Activated T-helper 17 cell treated with anti-CD3 and anti-CD28 coated beads, Interleukin-2, amount 50 U/mL, for 72 hours (primary cell): Measurements from ENCODE around the gene GLOD4. TPM values are rescaled to one million over a fixed set of nuclear protein-coding genes. Genes with fewer than 3 reads are reported as not detected.
A peak's percentile ranks its signal among the peaks of the same experiment; 100 is the strongest.
"Not testable (repeated sequence)": the region's sequence is repeated elsewhere in the genome, so short reads cannot be mapped to it uniquely, and the experiment has no call there.

Experiments
- ATAC-seq: fragments of 150-1000 bp; cut with Tn5 transposase; replicated peaks from 2 replicates; pipeline ENCODE4 v1.10.0; 2021; ENCODE audit warnings: mild to moderate bottlenecking, moderate library complexity
- H3K27ac Mint-ChIP-seq: one replicate; pipeline ENCODE4 v1.8.0; 2022; ENCODE audit warnings: mixed read lengths
- H3K27me3 Mint-ChIP-seq: one replicate; pipeline ENCODE4 v1.8.0; 2022; ENCODE audit warnings: mixed read lengths
- H3K36me3 Mint-ChIP-seq: one replicate; pipeline ENCODE4 v1.8.0; 2022; ENCODE audit warnings: low read depth, mild to moderate bottlenecking, mixed read lengths
- H3K4me1 Mint-ChIP-seq: one replicate; pipeline ENCODE4 v1.8.0; 2022; ENCODE audit warnings: mixed read lengths
- H3K4me3 Mint-ChIP-seq: one replicate; pipeline ENCODE4 v1.8.0; 2022; ENCODE audit warnings: mild to moderate bottlenecking, mixed read lengths
- H3K9me3 Mint-ChIP-seq: one replicate; pipeline ENCODE4 v1.8.0; 2022; ENCODE audit warnings: mixed read lengths
- total RNA-seq, 2 donors: library from RNA; stranded (reverse); gene quantifications; one replicate each; pipeline ENCODE4 v1.2.3, GENCODE V29; 2022

The GLOD4 gene, protein sequence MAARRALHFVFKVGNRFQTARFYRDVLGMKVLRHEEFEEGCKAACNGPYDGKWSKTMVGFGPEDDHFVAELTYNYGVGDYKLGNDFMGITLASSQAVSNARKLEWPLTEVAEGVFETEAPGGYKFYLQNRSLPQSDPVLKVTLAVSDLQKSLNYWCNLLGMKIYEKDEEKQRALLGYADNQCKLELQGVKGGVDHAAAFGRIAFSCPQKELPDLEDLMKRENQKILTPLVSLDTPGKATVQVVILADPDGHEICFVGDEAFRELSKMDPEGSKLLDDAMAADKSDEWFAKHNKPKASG
- 10 to 100 TPM; 41.5 to 59.0 TPM for total RNA-seq

DNA sequence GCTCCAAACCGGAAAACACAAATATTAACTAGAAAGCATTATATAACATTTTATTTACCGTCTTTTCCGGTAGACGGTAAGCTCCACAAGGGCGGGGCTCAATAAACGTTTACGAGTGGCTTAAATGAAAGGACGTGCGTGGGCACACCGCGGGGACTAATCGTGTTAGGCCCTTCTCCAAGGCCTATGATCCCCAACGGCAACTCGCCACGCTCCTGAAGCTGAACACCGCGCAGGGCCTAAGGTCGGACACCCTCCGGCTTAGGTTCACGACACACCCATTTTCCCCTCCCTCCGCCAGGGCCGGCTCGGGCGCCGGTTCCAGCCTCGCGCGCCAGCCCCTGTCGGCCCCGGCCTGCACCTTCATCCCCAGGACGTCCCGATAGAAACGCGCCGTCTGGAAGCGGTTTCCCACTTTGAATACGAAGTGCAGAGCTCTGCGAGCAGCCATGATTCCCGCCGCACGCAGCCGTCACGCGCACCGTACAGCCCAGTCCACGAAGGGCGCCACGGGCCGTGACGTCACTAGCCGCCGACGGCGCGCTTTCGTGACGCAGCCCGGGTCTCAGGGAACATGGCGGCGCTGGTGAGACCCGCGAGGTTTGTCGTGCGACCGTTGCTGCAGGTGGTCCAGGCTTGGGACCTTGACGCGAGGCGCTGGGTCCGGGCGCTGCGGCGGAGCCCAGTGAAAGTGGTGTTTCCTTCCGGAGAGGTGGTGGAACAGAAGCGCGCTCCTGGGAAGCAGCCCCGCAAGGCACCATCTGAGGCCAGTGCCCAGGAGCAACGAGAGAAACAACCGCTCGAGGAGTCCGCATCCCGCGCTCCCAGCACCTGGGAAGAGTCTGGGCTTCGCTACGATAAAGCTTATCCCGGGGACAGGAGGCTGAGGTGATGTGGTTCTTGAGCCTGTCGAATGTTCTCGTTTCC lies at the start of gene GLOD4, which contains the start of gene MRM3:
GLOD4 (minus strand) TSS at position 476 of the 927 bp plus-strand sequence; CDS start at position 451, 25 bp downstream.
MRM3 (plus strand) TSS at position 549 of the 927 bp plus-strand sequence; CDS start at position 575, 26 bp downstream.
- Mint-ChIP-seq H3K27ac (peak within 1 kb of the TSS; percentile 97), H3K36me3 (peaks cover 69% of the 10 kb centered on the region), H3K9me3 (no peaks in the 10 kb centered on the region), H3K27me3 (no peaks in the 10 kb centered on the region), H3K4me3 (peak within 1 kb of the TSS; percentile 88), H3K4me1 (peaks cover 13% of the 10 kb centered on the region)
- ATAC-seq = peak; percentile 93

DNA sequence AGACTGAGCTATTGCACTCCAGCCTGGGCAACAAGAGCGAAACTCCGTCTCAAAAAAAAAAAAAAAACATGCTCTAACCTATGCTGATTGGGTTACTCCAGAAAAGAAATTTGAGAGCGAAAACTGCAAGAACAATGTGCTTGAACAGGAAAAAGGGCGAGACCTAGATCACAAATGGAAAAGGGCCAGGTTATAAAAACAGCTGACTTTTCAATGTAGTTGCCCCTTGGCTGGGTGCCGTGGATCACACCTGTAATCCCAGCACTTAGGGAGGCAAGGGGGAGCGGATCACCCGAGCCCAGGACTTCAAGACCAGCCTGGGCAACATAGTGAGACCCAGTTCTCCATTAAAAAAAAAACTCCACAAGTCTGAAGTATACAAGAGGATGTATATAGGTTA lies 48.9 kb upstream of the GLOD4 start:
- ATAC-seq = no peak
- Mint-ChIP-seq H3K36me3 (no peaks in the 10 kb centered on the region), H3K27ac (no peak overlapping the region), H3K27me3 (peaks cover 3% of the 10 kb centered on the region), H3K9me3 (no peaks in the 10 kb centered on the region), H3K4me1 (no peaks in the 10 kb centered on the region), H3K4me3 (no peak overlapping the region)

DNA sequence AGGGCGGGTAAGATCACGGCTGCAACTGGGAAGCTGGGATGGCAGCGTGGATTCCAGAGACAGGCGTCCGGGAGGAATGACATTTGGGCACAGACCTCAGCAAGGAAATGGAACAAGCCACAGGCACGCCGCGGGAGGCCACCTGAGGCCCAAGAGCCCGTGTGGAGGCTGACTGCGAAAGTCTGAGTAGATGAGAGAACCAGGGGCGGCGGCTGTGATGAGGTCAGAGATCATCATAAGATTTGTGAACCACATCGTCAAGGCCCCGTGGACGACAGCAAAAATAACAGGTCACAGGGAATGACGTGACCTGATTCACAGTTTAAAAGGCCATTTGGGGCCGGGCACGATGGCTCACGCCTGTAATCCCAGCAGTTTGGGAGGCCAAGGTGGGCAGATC lies 48.3 kb upstream of the GLOD4 start:
- Mint-ChIP-seq H3K4me3 (no peak overlapping the region), H3K36me3 (no peaks in the 10 kb centered on the region)

DNA sequence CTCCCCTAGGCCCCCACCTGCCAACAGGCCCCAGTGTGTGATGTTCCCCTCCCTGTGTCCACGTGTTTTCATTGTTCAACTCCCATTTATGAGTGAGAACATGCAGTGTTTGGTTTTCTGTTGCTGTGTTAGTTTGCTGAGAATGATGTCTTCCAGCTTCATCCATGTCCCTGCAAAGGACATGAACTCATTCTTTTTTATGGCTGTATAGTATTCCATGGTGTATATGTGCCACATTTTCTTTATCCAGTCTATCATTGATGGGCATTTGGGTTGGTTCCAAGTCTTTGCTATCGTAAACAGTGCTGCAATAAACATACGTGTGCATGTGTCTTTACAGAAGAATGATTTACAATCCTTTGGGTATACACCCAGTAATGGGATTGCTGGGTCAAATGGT lies 47.5 kb upstream of the GLOD4 start:
- not testable (repeated sequence) for H3K4me1 Mint-ChIP-seq, H3K36me3 Mint-ChIP-seq, H3K4me3 Mint-ChIP-seq, ATAC-seq, H3K9me3 Mint-ChIP-seq, H3K27me3 Mint-ChIP-seq, H3K27ac Mint-ChIP-seq

More for the DNA sequence above, 48.3 kb upstream of the GLOD4 start:
- no peak overlapping the region for H3K27ac Mint-ChIP-seq
- ATAC-seq = no peak
- H3K4me1 Mint-ChIP-seq = no peaks in the 10 kb centered on the region
- peaks cover 3% of the 10 kb centered on the region for H3K27me3 Mint-ChIP-seq
- H3K9me3 Mint-ChIP-seq = no peaks in the 10 kb centered on the region

DNA sequence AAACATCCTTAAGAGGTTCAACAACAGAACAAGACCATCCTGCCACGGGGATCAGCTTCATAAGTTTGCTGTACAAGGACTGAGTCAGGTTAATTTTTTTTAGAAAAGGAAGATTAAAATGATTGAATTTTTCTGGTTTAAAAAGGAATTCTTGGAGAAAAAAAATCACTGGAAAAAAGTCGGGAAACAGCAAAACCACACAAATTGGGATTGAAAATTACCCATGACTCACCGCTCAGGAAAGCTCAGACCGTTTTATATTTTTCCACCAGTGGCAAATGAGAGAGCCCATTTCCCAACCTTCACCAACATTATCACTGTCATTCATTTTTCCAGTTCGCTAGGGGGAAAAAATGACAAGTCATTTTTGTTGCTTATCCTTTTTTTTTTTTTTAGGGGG lies 46.7 kb upstream of the GLOD4 start:
- peaks cover 3% of the 10 kb centered on the region for H3K27me3 Mint-ChIP-seq
- ATAC-seq = no peak
- H3K4me3 Mint-ChIP-seq = no peak overlapping the region
- H3K27ac Mint-ChIP-seq = no peak overlapping the region
- no peaks in the 10 kb centered on the region for H3K9me3 Mint-ChIP-seq
- H3K4me1 Mint-ChIP-seq = no peaks in the 10 kb centered on the region
- H3K36me3 Mint-ChIP-seq = no peaks in the 10 kb centered on the region

DNA sequence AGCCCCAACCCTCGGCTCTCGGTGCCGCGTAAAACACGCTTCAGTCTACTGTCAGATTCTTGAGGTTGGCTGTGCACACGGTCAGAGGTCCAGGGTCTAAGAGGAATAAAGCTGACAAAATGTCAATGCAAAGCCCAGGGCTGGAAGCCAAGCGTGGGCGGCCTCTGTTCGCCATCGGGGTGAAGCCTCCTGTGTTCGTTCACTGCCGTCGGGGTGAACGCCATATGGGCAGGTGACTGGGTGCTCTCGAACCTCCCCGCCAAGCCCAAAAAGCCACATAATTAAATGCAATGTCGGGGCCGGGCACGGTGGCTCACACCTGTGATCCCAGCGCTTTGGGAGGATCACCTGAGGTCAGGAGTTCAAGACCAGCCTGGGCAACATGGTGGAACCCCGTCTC lies 44.7 kb upstream of the GLOD4 start:
- no peak overlapping the region for H3K4me3 Mint-ChIP-seq
- H3K27ac Mint-ChIP-seq = no peak overlapping the region
- H3K9me3 Mint-ChIP-seq = no peaks in the 10 kb centered on the region
- H3K36me3 Mint-ChIP-seq = no peaks in the 10 kb centered on the region
- ATAC-seq = no peak
- peaks cover 3% of the 10 kb centered on the region for H3K27me3 Mint-ChIP-seq
- H3K4me1 Mint-ChIP-seq = no peaks in the 10 kb centered on the region

DNA sequence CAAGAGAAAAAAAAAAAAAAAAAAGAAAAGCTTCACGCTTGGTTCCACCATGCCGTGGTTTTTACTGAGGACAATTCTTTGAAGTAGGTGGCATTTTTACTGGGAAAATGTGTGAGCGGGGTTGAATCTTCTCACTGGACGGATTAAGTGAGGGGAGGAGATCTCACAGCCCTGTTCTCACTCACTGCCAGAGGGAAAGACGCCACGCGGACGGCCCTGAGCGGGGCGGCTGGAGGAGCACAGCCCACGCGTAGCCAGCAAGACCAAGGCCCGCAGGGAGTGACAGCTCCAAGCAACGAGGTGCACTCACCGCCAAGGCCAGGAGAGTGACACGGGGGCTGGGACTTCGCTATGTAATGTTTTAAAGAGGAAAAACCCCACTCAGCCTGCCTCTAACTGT lies 43.1 kb upstream of the GLOD4 start:
- no peaks in the 10 kb centered on the region for H3K4me1 Mint-ChIP-seq
- H3K36me3 Mint-ChIP-seq = no peaks in the 10 kb centered on the region
- no peak for ATAC-seq
- peaks cover 3% of the 10 kb centered on the region for H3K27me3 Mint-ChIP-seq
- no peaks in the 10 kb centered on the region for H3K9me3 Mint-ChIP-seq
- H3K4me3 Mint-ChIP-seq = no peak overlapping the region
- no peak overlapping the region for H3K27ac Mint-ChIP-seq

DNA sequence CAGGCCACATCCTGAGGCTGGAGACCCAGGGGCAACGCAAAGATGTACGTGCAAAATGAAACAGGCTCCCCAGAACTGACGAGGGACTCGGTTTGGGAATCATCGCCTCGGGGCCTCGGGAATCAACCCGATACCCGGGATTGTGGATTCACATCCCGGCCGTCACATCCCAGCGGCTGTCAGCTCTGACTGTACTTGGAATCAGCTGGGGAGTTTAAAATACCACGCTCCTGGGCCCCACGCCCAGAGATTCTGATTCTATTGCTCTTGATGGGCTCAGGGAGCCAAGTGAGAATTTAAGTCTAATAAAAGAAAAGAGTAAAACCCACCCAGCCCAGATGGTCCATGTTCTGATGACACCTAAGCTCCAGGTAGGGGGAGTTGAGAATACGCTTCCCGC lies 42.3 kb upstream of the GLOD4 start:
- Mint-ChIP-seq H3K9me3 (no peaks in the 10 kb centered on the region), H3K27me3 (no peaks in the 10 kb centered on the region), H3K4me1 (no peaks in the 10 kb centered on the region), H3K4me3 (no peak overlapping the region), H3K36me3 (no peaks in the 10 kb centered on the region), H3K27ac (no peak overlapping the region)
- no peak for ATAC-seq

DNA sequence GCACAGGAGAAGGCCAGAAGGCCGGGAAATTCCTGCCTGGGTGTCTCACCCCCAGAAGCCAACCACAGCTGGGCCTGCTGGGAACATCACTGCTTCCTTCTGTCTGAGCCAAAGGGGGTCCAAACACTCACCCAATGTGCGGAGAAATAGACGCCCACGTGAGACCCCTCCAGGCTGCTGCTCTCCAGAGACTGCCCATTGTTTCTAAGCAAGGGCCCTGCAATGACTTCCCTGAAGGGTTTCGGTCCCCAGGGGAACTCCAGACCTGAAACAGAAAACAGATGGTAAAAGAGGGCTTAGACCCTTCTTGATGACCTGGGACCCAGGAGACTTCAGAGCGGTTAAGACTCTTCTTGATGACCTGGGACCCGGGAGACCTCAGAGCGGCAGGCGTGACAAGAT lies 41.4 kb upstream of the GLOD4 start:
- ATAC-seq = no peak
- H3K36me3 Mint-ChIP-seq = no peaks in the 10 kb centered on the region
- no peak overlapping the region for H3K27ac Mint-ChIP-seq
- no peak overlapping the region for H3K4me3 Mint-ChIP-seq
- no peaks in the 10 kb centered on the region for H3K27me3 Mint-ChIP-seq
- no peaks in the 10 kb centered on the region for H3K9me3 Mint-ChIP-seq
- no peaks in the 10 kb centered on the region for H3K4me1 Mint-ChIP-seq

DNA sequence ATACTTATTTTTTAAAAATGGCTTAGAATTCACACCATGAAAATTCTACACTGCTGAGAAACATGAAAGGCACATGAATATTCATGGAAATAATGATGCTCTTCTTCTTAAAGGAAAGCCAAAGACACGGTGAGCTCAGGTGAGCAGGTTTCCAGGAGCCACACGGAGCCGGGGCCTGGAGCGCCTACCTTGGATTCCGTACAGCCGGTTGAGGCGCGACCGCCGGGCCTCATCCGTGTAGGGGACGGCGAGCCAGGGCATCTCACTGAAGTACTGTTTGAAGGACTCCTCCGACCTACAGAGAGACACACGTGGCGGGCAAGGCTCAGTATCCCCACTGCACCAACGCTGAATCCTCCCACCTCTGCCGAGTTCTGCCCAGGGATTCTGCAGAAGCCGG lies 37.2 kb upstream of the GLOD4 start:
- H3K27ac Mint-ChIP-seq = no peak overlapping the region
- no peaks in the 10 kb centered on the region for H3K4me1 Mint-ChIP-seq
- no peaks in the 10 kb centered on the region for H3K9me3 Mint-ChIP-seq
- ATAC-seq = no peak
- no peaks in the 10 kb centered on the region for H3K36me3 Mint-ChIP-seq
- no peaks in the 10 kb centered on the region for H3K27me3 Mint-ChIP-seq
- H3K4me3 Mint-ChIP-seq = no peak overlapping the region

DNA sequence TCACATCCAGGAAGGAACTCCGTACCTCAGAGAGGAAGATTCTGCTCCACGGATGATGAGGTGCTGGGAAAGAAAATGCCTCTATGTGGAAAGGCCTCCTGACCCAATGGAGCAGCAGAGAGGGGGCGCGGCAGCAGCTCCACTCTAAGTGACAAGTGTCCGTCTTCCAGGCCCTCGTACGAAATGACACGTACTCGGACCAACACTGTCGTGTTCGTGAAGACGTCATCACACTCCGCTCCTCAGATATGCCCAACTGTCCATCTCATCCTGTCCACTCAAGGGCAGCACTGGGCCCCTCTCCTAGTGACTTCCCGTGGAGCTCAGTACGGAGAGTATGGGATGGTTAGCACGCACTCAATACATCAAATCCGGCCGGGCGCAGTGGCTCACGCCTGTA lies 32.3 kb upstream of the GLOD4 start:
- no peak for ATAC-seq
- H3K27ac Mint-ChIP-seq = no peak overlapping the region
- no peaks in the 10 kb centered on the region for H3K4me1 Mint-ChIP-seq

DNA sequence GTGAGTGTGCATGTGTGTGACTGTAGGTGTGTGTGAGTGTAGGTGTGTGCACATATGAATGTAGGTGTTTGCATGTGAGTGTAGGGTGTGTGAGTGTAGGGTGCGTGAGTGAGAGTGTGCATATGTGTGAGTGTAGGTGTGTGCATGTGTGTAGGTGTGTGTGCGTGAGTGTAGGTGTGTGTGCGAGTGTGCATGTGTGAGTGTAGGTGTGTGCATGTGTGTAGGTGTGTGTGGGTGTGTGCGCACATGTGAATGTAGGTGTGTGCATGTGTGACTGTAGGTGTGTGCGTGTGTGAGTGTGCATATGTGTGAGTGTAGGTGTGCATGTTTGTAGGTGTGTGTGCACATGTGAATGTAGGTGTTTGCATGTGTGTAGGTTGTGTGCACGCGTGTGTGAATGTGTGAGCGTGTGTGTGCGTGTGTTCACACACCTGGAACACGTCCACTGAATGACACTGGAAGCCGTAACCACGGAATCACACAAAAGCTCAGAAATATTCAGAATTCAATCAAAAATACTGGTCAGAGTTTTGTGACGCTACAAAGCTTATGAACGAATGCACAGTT lies 30.6 kb upstream of the GLOD4 start:
- H3K4me3 Mint-ChIP-seq = no peak overlapping the region
- no peak overlapping the region for H3K27ac Mint-ChIP-seq
- H3K27me3 Mint-ChIP-seq = peaks cover 6% of the 10 kb centered on the region
- no peaks in the 10 kb centered on the region for H3K4me1 Mint-ChIP-seq
- no peak for ATAC-seq
- no peaks in the 10 kb centered on the region for H3K9me3 Mint-ChIP-seq
- no peaks in the 10 kb centered on the region for H3K36me3 Mint-ChIP-seq

More for the DNA sequence above, 32.3 kb upstream of the GLOD4 start:
- Mint-ChIP-seq H3K36me3 (no peaks in the 10 kb centered on the region), H3K27me3 (peaks cover 6% of the 10 kb centered on the region), H3K4me3 (no peak overlapping the region), H3K9me3 (no peaks in the 10 kb centered on the region)

DNA sequence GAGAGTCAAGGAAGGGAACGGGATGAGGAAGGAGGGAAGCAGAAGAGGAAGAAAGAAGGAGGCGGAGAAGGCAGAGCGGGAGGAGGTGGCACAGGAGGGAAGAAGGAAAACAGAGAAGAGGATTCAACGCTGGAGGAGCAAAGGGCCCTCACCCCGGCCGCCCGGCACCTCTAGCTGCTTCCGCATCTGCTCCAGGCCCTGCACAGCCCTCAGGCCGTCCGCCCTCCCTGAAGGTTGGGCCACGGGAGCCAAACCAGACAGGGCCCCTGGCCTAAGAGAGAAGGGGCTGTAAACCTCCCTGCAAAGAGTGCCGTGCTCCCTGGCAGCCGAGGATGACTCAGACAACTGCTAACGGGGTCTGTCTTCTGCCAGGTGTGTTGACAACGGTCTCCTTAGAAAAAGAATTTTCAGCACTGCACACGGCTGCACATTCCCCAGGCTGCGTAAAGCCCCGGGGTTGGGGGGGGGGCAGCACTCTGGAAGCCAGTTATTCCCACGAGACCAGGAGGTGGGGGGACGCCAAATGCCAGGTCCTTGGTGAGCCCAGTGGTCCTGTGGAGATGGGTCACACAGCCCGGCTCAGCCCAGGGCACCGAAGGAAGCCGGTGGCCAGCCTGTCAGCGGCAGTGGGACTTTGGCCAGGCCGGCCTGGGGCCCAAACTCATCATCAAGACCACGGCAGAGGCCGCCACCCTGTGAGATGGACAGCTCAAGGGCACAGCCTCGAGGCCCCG lies 29.1 kb upstream of the GLOD4 start:
- H3K27ac Mint-ChIP-seq = no peak overlapping the region
- no peaks in the 10 kb centered on the region for H3K4me1 Mint-ChIP-seq
- H3K4me3 Mint-ChIP-seq = no peak overlapping the region
- H3K27me3 Mint-ChIP-seq = peaks cover 6% of the 10 kb centered on the region
- H3K36me3 Mint-ChIP-seq = no peaks in the 10 kb centered on the region
- no peak for ATAC-seq
- no peaks in the 10 kb centered on the region for H3K9me3 Mint-ChIP-seq
